ENCODE measurements around the gene COL28A1.

DNA sequence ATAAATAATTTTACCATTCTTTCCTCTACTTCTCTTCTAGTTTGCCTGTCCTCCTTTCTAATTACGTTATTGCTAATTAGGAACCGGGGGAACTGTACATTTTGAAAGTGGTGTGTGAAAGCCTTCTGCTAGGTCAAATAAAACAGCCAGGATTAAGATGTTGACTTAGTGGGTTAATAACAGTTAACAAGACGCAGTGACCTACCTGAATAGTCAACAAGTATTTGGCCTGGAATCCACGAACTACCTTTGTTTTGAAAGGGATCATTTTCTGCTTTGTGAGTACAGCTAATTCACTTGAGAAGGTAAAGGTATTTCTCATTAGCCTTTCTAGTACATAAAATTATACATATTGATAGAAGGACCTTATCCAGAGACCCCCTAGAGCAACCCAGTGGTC is 139.9 kb downstream of the COL28A1 start:
- TF ChIP-seq POLR2AphosphoS5 (IDR thresholded peaks at IDR 0.05; ENCODE audit: low read depth, low read length) (no peak), REST (IDR thresholded peaks at IDR 0.05; ENCODE audit: insufficient read depth in 1 of 2, low read depth in 2 of 2, low read length in 2 of 2) (no peak), SIN3A (IDR thresholded peaks at IDR 0.05; ENCODE audit: borderline replicate concordance, insufficient read depth, low read length) (no peak)

All from PFSK-1 (cell line).